ENCODE measurements around the gene KRT39. TPM values are rescaled to one million over a fixed set of nuclear protein-coding genes. Genes with fewer than 3 reads are reported as not detected.

KRT39 gene
- total and polyA plus RNA-seq, 2 of the 8 experiments (the other 6 are each of a cell fraction or from before 2014, with no cell fraction given), result not detected

- Histone ChIP-seq H4K20me1 (replicated peaks in 1 of 2; ENCODE audit: control insufficient read depth in 1 of 2, insufficient read depth in 2 of 2, low read length in 2 of 2) (no peaks in the 10 kb centered on the region), H3K4ac (replicated peaks; ENCODE audit: insufficient read length, low read depth, low read length) (no peak overlapping the region), H3K9ac (replicated peaks in 1 of 4; ENCODE audit: extremely low read depth in 1 of 4, low read depth in 3 of 4, low read length in 3 of 4) (no peak overlapping the region), H3K27me3 (replicated peaks in 1 of 4; ENCODE audit: control insufficient read depth in 3 of 4, extremely low read depth in 1 of 4, insufficient read depth in 3 of 4, low read length in 3 of 4) (no peaks in the 10 kb centered on the region), H3K79me2 (ENCODE audit: control insufficient read depth in 1 of 2, insufficient read depth in 2 of 2, low read length in 2 of 2) (no peaks in the 10 kb centered on the region), H2BK12ac (ENCODE audit: low read depth, low read length) (no peak overlapping the region), H3K4me2 (ENCODE audit: insufficient read depth in 1 of 2, low read depth in 2 of 2, low read length in 2 of 2) (no peak overlapping the region), H3K4me1 (replicated peaks in 1 of 4; ENCODE audit: control insufficient read depth in 3 of 4, insufficient read depth in 4 of 4, low read length in 3 of 4) (peaks cover 0 to 2% (median 0%) of the 10 kb centered on the region in 4 experiments; a peak in 1 of 7 replicates), H3K18ac (ENCODE audit: extremely low read depth, low read length) (no peak overlapping the region), H3K79me1 (ENCODE audit: low read depth, low read length) (no peaks in the 10 kb centered on the region), H3K23ac (ENCODE audit: insufficient read length) (no peak overlapping the region), H3K4me3 (ENCODE audit: extremely low read depth in 1 of 4, insufficient read depth in 2 of 4, low read depth in 3 of 4, low read length in 4 of 4) (no peak overlapping the region), H3K36me3 (ENCODE audit: control insufficient read depth in 2 of 4, insufficient read depth in 4 of 4, low read length in 3 of 4) (no peaks in the 10 kb centered on the region), H2BK15ac (ENCODE audit: low read length) (no peak overlapping the region), H4K8ac (ENCODE audit: extremely low read depth, insufficient read depth, low read length) (no peak overlapping the region), H2BK5ac (ENCODE audit: low read depth, low read length) (no peak overlapping the region), H3K27ac (ENCODE audit: low read depth, low read length) (no peak overlapping the region), H3K23me2 (ENCODE audit: low read depth, low read length) (no peaks in the 10 kb centered on the region), H2BK120ac (replicated peaks; ENCODE audit: low read depth, low read length) (no peak overlapping the region), H4K5ac (ENCODE audit: insufficient read length, low read depth, low read length) (no peak overlapping the region), H3K56ac (replicated peaks; ENCODE audit: insufficient read length, low read depth, low read length) (peak overlapping the region; percentile 24), H3K9me3 (ENCODE audit: insufficient read depth in 2 of 2, low read depth in 1 of 2, low read length in 1 of 2) (no peaks in the 10 kb centered on the region), H2AK5ac (ENCODE audit: low read depth, low read length) (no peak overlapping the region), H3K14ac (ENCODE audit: insufficient read length) (no peak overlapping the region), H4K91ac (replicated peaks; ENCODE audit: insufficient read length, low read length) (no peak overlapping the region), H2AFZ (ENCODE audit: low read length) (no peak overlapping the region), H2BK20ac (ENCODE audit: low read length) (no peak overlapping the region)
- ChIA-PET CTCF (ENCODE audit: partially characterized antibody) (interaction anchor here (0.7 to 5.6 kb wide), 10 partner anchors 9 to 736 kb away, joined by 3 to 28 read pairs (median 4); partner anchors contain the start of gene KRT20), POLR2A (ENCODE audit: partially characterized antibody) (no interaction called here)
- DNase-seq (ENCODE audit: low read depth in 1 of 2, low spot score in 2 of 2) (no peak), FAIRE-seq (no peak)
- WGBS, 2 experiments (ENCODE audit: extremely low coverage in 1 of 2, insufficient coverage in 1 of 2, insufficient read length in 1 of 2, insufficient replicate concordance in 2 of 2, low coverage in 1 of 2, low lambda C conversion rate in 2 of 2, missing lambda C conversion rate in 1 of 2), result 87% methylated on average over 13 of the region's 13 CpGs; no CpG with 5 or more reads in 1 of the 2 experiments
Measured at GRCh38 chr17:40912486-40913210, 54.1 kb downstream of the KRT39 start.
